ENCODE data around the gene ITGB3BP.
"Not testable (repeated sequence)": the region's sequence is repeated elsewhere in the genome, so short reads cannot be mapped to it uniquely, and the experiment has no call there.

Gene ITGB3BP

GRCh38 chr1:63506782-63507181, 16.2 kb downstream of the ITGB3BP start:
- DNase-seq (ENCODE audit: low read depth in 2 of 2): no peak

GRCh38 chr1:63501256-63501655, 21.8 kb downstream of the ITGB3BP start:
- DNase-seq (ENCODE audit: low read depth in 2 of 2): no peak

GRCh38 chr1:63498106-63498505, 24.9 kb downstream of the ITGB3BP start:
- DNase-seq (ENCODE audit: low read depth in 2 of 2): no peak

GRCh38 chr1:63497577-63497976, 25.4 kb downstream of the ITGB3BP start:
- no peak for DNase-seq (ENCODE audit: low read depth in 2 of 2)

DNA sequence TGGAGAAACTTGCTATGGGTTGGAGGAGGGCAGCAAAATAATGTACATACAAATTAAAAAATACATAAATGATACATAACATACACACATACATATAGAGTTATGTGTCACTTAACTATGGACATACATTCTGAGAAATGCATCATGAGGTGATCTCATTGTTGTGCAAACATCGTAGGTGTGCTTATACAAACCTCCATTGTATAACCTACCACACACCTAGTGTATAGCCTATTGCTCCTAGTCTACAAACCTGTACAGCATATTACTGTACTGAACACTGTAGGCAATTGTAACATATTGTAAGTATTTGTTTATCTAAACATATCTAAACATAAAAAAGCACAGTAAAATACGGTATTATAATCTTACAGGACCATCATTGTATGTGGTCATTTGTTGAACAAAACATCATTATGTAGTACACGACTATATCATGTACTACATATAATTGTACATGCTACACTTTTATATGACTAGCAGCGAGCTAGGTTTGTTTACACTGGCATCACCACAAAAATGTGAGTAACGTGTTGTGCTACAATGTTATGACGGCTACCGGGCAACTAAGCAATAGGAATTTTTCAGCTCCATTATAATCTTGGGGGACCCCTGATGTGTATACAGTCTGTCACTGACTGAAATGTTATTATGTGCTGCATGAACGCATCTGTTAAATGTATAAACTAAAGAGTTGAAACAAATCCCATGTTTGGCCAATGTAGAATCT, 35.5 kb downstream of the ITGB3BP start:
- no peak for DNase-seq (ENCODE audit: low read depth in 2 of 2)

DNA sequence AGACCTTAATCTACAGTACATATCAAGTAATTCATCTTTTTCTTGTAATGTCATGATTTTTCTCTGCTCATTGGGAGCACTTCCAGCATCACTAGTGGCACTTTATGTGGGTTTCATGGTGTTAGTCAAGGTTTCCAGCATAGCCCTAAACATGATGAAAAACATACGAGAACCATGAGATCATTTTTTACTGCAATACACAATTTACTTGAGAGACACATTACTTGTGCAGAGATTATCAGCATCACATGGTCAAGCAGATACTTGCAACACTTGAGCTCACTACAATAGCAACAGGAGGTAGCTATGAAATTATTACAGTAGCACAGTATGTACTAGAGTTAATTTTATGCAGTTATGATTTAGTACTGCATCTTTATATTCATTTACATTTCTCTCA, 36.4 kb downstream of the ITGB3BP start:
- DNase-seq (ENCODE audit: low read depth in 2 of 2): no peak

GRCh38 chr1:63480057-63480456, 43.0 kb downstream of the ITGB3BP start:
- DNase-seq (ENCODE audit: low read depth in 2 of 2): no peak

GRCh38 chr1:63475761-63476160, 47.3 kb downstream of the ITGB3BP start:
- no peak for DNase-seq (ENCODE audit: low read depth in 2 of 2)

DNA sequence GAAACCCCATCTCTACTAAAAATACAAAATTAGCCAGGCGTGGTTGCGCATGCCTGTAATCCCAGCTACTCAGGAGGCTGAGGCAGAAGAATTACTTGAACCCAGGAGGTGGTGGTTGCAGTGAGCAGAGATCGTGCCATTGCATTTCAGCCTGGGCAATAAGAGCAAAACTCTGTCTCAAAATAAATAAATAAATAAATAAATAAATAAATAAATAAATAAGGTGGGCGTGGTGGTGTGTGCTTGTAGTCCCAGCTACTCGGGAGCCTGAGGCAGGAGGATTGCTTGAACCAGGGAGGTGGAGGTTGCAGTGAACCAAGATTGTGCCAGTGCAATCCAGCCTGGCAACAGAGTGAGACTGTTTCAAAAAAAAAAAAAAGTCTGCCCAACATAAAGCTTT, 54.3 kb downstream of the ITGB3BP start:
- DNase-seq (ENCODE audit: low read depth in 2 of 2): not testable (repeated sequence)

DNA sequence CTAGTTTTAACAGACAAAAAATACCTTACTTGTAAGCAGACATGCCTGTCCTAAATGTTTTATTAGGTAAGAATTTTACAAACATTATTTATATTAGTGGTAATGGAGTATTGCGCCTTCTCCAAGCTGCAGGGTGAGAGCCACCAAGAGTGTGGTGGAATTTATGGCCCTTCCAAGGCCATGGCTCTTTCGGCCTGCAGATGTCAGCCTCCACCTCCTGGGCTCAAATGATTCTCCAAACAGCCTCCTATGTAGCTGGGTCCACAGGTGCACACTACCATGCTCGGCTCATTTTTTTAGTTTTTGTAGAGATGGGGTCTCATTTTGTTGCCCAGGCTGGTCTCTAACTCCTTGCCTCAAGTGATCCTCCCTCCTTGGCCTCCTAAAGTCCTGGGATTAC, 56.3 kb downstream of the ITGB3BP start:
- no peak for DNase-seq (ENCODE audit: low read depth in 2 of 2)

- DNase-seq (ENCODE audit: low read depth in 2 of 2): no peak
These were observed 56.8 kb downstream of the ITGB3BP start for GRCh38 chr1:63466181-63466580.

GRCh38 chr1:63463248-63463647, 59.8 kb downstream of the ITGB3BP start:
- no peak for DNase-seq (ENCODE audit: low read depth in 2 of 2)

GRCh38 chr1:63461661-63462230, 61.3 kb downstream of the ITGB3BP start:
- DNase-seq (ENCODE audit: low read depth in 2 of 2): no peak

DNA sequence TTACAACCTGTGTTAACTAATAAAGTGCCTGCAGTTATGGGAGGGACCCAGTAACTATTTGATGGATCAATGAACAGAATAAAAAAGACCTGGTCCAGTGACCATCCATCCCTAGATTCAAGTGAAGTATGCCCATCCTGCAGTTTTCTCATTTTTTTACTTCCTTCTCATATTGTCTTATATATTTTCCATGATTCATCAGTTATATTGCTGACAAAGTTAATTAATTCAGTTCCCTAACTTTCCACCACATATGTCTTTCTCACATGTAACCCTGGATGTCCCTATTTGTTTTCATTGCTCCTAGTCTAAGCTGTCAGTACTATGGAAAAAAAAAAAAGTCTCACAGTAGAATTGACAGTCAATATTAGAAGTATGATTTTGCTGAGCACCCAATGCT, 64.3 kb downstream of the ITGB3BP start:
- no peak for DNase-seq (ENCODE audit: low read depth in 2 of 2)

DNA sequence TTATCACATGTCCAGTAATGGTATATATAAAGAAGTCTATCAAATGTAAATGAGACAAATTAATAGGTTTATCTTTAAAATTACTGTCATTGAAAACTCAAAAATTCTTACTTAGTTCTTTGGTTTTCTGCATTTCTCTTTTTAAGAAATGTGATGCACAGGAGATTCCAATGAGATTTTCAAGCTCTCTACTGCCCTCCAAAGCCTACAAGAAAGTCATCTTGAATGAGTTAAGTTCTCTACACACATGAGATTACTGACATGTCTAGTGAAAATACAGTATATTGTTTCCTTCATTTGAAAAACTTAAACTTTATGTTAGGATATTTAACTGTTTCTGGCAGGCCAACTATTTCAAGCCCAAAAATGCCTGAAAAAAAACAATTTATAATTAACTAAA, 68.8 kb downstream of the ITGB3BP start:
- DNase-seq (ENCODE audit: low read depth in 2 of 2): no peak

DNA sequence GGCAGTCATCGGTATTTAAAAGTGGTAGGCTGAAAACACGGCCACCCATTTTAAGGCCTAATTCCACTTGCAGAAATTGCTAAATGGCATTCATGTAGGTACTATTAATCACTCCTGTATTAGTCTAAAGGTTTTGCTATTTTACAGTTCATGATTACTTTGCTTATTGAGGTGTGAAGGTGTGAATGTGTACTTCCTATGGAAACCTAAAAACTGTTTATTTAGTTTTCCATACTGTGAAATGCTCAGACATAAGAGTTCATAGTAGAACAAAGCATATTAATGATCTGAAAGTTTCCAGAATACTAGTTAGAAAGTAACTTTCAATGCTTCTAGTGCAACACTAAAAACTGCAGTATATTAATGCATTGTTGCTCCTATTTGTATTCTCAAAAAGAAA, 69.8 kb downstream of the ITGB3BP start:
- DNase-seq (ENCODE audit: low read depth in 2 of 2): no peak

- no peak for DNase-seq (ENCODE audit: low read depth in 2 of 2)
These were observed 72.6 kb downstream of the ITGB3BP start for GRCh38 chr1:63450416-63450815.

DNA sequence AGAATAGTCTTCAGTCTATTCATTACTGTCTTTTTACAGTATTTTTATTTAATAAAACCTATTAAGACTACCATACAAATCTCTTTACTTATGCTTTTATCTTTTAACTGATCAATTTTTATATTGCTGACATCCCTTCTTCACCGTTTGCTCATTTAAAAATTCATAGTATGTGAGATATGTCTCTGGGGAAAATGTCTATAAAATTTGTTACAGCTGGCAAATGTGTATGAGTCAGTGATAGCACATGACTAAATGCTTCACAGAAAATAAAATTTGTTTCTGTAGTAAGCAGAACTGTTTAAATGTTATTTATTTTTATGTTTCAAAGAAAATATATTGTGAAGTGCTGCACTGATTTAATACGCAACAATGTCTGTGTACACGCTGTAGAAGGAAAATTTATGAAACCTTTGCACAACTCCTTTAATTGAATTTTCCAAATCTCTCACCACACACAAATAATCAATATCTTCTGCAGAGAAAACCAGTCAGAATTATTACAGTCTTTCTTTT, 74.2 kb downstream of the ITGB3BP start:
- DNase-seq (ENCODE audit: low read depth in 2 of 2): no peak

DNA sequence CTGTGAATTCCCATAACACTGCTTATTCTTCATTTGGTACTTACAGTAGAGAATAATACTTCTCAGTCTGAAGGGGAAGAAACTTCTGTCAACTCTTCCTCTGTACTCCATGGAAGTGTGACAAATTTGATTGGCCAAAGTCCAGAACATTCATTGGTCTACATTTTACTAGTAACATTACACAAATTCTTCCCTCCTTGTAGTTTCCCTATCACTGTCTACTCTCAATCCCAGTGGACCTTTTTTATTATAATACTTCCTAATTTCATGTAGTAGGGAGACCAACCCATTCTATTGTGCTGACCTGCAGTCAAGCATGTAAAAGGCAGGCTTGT, 80.9 kb downstream of the ITGB3BP start:
- DNase-seq (ENCODE audit: low read depth in 2 of 2): no peak

- DNase-seq (ENCODE audit: low read depth in 2 of 2): no peak
These were observed 87.9 kb downstream of the ITGB3BP start for GRCh38 chr1:63435161-63435560.

DNA sequence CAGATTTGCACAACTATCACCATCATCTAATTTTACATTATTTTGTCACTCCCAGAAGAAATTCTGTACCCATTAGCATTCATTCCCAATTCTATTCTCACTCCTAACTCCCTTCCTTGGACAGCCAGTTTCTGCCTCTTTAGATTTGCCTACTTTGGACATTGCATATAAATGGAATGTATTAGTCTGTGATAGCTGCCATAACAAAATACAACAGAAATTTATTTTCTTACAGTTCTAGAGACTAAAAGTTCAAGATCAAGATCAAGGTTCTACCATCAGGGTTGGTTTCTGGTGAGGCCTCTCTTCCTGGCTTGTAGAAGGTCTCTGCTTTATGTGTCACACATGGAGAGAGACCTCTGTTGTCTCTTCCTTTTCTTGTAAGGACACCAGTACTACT, 93.7 kb downstream of the ITGB3BP start:
- DNase-seq (ENCODE audit: low read depth in 2 of 2): no peak

GRCh38 chr1:63428815-63429214, 94.2 kb downstream of the ITGB3BP start:
- no peak for DNase-seq (ENCODE audit: low read depth in 2 of 2)

GRCh38 chr1:63423649-63424048, 99.4 kb downstream of the ITGB3BP start:
- DNase-seq (ENCODE audit: low read depth in 2 of 2): no peak

DNA sequence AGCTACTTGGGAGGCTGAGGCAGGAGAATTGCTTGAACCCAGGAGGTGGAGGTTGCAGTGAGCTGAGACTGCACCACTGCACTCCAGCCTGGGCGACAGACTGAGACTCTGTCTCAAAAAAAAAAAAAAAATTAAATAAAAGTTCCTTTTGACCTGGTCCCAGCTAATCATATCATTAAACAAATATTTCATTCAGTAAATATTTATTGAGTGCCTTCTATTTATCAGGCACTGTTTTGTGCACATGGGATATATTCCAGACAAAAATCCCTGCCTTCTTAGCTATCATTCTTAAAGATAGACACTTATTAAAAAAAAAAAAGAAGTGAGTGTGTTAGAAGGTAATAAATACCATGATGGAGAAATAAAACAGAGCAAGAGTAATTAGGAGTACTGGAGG, 102.3 kb downstream of the ITGB3BP start:
- not testable (repeated sequence) for DNase-seq (ENCODE audit: low read depth in 2 of 2)
